Stimulated activated CD4-positive, alpha-beta T cell treated with anti-CD3 and anti-CD28 coated beads, Interleukin-1b, Interleukin-23, amount 100 ng/mL, for 1 hour (primary cell): Measurements from ENCODE around the gene TEX54.
"Not testable (repeated sequence)": the region's sequence is repeated elsewhere in the genome, so short reads cannot be mapped to it uniquely, and the experiment has no call there.

Source experiments
- DNase-seq, 2 donors: peaks; one replicate each; pipeline ENCODE4 v3.0.0-alpha.2; 2020; ENCODE audit warnings: low read depth in 2 of 2

TEX54 gene

DNA sequence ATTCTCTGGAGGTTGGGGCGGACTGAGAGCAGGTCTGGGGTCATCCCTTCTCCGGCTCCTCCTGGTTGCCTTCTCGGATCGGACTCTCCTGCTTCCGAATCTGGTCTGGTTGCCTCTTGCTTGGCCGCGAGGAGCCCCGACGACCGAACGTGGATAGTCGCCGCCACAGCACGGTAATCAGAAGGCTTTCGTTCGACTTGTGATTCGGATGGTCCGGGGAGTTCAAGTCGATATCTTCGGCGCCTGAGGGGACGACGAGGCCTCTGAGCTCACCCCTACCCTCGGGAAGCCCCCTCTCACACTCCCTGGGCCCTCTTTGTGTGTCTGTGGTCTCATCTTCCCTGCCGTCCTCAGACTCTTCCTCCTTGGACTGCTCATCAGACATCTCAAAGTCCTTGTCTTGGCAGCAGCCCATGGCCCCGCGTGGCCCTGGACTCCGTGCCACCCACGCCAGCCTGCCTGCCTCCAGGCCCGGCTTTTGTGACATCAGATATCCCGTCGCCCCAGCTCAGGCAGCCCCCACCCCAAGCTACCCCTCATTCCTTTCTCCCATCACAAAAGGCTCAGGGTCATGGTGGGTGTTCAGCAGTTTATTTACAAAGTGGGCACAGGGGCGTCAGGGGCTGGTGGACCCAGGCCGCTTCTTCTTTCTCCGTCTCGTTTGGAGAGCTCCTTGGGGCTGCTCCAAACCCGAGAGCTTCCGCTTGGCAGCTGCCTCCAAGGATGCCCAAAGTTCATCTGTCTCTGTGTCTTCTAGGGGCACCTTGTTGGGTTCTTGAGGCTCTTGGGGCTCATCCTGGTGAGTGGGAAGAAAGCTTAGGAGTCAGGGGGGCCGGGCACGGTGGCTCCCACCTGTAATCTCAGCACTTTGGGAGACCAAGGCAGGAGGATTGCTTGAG lies at the start of gene TEX54:
TSS of gene TEX54 (minus strand) at position 506 of the 899 bp plus-strand sequence.
- no peak for DNase-seq

DNA sequence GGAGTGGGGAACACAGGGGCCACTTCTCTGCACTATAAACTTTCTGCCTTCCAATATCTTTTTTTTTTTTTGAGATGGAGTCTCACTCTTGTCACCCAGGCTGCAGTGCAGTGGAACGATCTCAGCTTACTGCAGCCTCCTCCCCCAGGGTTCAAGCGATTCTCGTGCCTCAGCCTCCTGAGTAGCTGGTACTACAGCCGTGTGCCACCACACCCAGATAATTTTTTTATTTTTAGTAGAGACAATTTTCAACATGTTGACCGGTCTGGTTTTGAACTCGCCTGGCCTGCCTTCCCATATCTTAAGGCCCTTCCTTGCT lies 49.7 kb upstream of the TEX54 start:
- no peak for DNase-seq

DNA sequence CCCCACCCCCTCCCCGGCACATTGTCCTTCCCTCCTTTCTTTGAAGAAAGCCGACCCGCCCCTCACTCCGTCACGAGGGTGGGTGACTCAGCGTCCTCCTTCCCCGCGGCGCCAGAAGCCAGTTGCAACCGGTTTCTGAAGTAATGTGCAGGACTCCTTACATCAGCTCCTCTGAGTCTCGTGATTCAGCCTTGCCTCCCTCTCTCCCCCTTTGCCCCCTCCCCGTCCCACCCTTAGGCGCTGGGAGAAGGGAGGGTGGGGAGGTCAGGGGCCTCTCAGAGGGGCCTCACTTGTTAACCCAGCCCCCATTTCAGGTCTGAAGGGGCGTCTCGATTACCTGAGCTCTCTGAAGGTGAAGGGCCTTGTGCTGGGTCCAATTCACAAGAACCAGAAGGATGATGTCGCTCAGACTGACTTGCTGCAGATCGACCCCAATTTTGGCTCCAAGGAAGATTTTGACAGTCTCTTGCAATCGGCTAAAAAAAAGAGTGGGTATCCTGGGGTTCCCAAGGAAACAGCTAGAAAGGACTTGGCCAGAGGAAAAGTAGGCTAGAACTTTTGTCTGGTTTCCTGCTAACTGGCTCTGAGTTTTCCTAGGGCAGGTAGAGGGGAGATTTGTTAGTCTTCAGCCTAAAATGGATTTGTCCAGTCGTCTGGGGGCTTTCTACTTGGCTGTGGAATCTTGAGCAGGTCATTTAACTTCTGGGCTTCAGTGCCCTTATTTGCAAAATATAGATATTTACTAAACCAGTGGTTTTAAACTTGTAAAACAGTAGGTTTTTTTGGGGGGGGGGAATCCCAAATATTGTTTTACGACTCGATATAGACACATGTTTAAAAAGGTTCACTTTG lies 49.2 kb upstream of the TEX54 start:
- DNase-seq = peak; percentile 73 to 88

DNA sequence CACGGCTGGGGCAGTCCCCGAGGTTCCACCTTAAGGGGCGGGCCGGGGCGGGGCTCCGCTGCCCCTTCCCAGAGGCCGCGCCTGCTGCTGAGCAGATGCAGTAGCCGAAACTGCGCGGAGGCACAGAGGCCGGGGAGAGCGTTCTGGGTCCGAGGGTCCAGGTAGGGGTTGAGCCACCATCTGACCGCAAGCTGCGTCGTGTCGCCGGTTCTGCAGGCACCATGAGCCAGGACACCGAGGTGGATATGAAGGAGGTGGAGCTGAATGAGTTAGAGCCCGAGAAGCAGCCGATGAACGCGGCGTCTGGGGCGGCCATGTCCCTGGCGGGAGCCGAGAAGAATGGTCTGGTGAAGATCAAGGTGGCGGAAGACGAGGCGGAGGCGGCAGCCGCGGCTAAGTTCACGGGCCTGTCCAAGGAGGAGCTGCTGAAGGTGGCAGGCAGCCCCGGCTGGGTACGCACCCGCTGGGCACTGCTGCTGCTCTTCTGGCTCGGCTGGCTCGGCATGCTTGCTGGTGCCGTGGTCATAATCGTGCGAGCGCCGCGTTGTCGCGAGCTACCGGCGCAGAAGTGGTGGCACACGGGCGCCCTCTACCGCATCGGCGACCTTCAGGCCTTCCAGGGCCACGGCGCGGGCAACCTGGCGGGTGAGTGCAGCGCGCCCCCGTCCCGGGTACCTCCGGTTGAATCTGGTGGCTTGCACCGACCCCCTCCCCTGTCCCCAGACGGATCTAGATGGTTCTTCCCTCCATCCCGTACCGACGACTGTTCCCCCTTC lies 48.4 kb upstream of the TEX54 start, which contains the start of gene SLC3A2:
TSS of gene SLC3A2 (plus strand) at position 94 of the 776 bp plus-strand sequence. CDS start at position 222, 128 bp downstream.
- DNase-seq = peak; percentile 54 to 71

DNA sequence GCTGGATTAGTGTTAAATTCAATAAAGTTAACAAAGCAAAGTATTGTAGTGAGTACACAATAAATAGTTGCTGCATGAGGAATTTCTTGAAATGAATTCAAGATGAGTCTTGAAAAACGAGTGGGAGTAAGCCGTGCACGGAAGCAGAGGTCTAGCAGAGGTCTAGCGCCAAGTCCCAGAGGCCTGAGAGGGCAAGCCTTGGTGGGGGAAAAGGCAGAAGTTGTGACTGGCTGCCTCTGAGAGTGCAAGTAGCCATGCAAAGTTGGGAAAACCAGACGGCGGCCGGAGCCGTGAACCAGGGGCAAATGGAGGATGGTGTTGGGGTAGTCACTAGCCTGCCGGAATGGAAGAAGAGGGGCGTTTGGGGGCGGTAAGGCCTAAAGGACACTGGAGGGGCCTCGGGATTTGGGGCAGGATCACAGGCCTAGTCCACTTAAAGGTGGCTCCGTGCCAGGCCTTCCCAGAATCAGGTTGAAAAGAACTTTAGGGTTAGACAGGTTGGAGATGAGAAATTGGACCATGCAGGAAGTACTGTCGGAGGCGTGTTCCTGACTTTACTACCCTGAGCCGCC lies 47.7 kb upstream of the TEX54 start:
- DNase-seq = no peak

DNA sequence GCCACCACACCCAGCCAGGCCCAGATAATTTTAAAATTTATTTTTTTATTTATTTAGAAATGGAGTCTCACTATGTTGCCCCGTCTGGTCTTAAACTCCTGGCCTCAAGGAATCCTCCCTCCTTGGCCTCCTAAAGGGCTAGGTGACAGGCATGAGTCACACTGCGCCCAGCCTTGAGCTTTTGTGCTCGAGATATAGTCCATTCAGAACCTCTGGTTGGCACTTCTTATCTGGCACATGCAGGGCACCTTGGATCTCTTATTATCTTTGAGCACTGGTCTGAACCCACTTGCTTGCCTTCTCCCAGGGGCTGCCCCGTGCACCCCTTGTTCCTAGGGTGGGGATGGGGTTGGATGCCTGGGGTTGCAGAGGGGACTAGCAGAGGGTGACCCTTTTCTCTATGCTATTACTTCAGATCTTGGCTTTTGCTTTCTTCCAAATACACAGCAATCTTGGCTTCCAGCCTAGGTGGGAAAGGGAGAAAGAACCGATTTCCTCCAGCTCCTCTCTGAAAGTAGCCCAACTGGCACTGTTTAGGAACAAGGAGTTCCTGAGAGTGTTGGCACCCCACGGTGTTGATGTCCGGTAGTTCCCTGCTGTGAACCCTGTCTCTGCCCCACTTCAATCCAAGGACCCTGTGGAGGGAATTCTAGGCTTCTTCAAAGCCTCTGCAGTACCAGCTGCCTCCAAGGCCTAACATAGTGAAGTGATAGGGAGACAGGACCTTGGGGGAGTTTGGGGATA lies 46.8 kb upstream of the TEX54 start:
- no peak for DNase-seq

DNA sequence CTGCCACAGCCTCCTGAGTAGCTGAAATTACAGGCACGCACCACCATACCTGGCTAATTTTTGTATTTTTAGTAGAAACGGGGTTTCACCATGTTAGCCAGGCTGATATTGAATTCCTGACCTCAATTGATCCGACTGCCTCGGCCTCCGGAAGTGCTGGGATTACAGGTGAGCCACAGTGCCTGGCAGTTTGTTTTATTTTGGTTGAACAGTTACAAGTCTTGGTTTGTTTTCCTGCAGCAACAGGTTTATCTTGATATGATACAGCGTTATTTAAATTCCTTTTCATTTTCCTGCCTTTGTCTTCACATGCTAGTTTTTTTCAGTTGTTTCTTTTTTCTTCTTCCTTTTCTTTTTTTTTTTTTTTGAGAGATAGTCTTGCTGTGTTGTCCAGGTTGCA lies 44.1 kb upstream of the TEX54 start:
- DNase-seq = no peak

DNA sequence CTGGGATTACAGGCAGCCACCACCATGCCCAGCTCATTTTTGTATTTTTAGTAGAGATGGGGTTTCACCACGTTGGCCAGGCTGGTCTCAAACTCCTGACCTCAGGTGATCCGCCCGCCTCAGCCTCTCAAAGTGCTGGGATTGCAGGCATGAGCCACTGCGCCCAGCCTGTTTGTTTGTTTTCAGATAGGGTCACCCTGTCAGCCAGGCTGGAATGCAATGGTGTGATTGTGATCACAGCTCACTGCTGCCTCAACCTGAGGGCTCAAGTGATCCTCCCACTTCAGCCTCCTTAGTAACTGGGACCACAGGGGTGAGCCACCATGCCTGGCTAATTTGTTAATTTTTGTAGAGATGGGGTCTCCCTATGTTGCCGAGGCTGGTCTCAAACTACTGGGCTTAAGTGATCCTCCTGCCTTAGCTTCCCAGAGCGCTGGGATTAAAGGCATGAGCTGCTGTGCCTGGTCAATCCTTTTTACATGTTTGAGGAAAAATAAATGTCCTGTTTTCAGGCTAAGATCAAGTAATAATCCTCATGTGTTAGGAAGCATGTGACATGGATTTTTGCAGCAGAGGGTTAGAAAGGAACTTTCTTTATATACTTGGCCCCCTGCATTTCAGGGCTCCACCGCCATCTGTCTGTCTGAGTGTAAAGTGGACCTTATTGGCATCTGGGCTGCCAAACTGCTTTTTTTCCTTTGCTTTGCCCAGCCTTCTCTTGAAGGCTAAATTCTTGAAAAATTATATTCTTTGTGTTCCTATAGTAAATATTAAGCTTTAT lies 43.2 kb upstream of the TEX54 start:
- no peak for DNase-seq

DNA sequence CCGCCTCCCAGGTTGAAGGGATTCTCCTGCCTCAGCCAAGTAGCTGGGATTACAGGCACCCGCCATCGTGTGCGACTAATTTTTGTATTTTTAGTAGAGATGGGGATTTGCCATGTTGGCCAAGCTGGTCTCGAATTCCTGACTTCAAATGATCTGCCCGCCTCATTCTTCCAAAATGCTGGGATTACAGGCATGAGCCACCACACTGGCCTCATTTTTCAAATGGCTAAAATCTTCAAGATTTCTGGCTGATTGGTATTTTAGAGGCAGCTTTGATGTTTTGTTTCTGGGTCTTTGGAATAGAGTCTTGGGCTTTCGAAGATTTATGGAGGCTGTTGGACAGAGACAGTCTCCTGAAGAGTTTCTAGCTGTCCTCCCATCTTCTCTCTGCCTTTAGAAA lies 42.2 kb upstream of the TEX54 start:
- no peak for DNase-seq

DNA sequence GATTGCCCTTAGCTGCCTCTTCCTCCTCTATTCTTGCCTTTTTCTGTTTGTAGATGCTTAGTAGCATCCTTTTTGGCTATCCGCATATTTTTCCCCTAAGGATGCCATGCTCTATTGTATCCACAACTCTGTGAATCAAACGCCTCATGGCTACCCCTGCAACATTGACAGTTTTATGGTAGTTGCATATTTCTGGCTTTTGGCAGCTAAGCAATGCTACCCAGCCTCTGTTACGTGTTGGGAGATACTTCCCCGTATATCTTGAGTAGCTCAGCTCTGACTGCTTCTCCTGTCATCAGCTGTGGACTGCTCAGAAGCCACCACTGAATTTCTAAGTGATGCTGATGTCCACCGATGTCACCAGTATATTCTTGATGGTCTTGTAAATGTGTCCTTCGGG lies 33.0 kb upstream of the TEX54 start:
- DNase-seq = no peak

DNA sequence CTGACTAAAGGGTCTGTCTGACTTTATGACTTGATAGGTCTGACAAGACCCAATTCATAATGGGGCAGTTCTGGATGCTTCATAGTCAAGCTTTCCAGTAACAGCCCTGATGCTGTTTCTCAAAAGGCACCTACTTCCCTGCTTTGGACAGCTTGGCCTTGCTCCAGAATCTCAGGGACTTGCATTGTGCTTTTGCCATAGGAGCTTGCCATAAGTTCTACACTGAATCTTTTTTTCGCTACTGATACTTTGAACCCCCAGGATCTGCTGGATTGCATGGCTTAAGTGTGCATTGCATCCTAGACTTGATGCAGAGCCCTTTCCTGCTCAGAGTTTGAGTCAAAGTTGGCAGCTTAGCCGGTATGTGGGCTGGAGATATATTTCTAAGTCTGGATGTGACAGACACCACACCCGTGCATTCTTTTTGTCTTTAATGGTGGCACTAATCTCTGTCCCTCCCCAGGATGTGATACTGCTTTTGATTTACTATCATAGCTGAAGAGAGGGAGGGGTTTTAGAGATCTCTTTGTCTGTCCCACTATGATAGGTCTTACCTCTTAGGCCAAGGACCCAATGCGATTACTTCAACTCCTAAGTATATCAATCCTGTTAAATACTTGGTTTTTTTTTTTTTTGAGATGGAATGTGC lies 31.2 kb upstream of the TEX54 start:
- no peak for DNase-seq

DNA sequence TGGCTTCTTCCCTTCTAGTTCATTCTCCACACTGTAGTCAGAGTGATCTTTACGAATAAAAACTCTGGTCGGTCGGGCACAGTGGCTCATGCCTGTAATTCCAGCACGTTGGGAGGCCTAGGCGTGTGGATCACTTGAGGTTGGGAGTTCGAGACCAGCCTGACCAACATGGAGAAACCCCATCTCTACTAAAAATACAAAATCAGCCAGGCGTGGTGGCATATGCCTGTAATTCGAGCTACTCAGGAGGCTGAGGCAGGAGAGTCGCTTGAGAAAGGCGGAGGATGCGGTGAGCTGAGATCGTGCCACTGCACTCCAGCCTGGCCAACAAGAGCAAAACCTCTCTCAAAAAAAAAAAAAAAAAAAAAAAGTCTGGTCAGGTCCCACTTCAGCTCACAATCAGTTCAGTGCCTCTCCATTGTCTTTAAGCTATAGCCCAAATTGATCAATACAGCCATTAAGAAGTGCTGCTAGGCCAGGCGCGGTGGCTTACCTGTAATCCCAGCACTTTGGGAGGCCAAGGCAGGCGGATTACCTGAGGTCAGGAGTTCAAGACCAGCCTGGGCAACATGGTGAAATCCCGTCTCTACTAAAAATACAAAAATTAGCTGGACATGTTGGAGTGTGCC lies 29.0 kb upstream of the TEX54 start:
- DNase-seq = not testable (repeated sequence)

DNA sequence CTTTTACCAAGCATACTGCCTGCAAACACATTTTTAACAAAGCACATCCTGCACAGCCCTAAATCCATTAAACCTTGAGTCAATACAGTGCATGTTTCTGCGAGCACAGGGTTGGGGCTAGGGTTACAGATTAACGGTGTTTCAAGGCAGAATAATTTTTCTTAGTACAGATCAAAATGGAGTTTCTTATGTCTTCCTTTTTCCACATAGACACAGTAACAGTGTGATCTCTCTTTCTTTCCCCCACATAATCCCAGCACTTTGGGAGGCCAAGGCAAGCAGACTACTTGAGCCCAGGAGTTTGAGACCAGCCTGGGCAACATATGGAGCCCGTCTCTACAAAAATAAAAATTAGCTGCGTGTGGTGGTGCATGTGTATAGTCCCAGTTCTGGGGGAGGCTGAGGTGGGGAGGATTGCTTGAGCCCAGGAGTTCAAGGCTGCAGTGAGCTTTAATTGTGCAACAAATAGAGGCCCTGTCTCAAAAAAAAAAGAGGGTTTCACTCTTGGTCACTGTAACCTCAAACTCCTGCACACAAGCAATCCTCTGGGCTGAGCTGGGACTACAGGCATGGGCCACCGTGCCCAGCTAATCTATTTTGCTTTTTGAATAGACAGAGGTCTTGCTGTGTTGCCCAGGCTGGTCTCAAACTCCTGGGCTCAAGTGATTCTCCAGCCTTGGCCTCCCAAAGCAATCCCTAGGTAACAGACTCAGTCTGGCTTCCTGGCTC lies 28.4 kb upstream of the TEX54 start:
- DNase-seq = no peak

DNA sequence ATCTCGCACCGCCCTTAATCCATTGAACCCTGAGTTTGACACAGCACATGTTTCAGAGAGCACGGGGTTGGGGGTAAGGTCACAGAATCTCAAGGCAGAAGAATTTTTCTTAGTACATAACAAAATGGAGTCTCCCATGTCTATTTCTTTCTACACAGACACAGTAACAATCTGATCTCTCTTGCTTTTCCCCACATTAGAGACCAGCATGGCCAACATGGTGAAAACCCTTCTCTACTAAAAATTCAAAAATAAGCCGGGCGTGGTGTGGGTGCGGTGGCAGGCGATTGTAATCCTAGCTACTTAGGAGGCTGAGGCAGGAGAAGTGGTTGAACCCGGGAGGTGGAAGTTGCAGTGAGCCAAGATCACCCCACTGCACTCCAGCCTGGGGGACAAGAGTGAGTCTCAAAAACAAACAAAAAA lies 26.7 kb upstream of the TEX54 start:
- not testable (repeated sequence) for DNase-seq

DNA sequence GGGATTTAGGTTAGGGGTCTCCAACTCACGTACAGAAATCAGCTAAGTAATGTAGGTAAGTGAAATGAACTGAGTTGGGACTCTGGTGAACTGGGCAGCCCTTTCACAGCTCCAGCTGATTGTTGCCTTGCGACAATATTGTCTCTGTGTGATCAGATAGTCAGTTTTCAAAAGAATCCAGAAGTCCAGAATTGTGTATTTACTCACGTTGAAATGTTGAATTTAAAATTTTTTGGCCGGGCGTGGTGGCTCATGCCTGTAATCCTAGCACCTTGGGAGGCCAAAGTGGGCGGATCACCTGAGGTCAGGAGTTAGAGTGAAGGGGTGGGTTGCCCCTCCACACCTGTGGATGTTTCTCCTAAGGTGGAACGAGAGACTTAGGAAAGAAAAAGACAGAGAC lies 25.6 kb upstream of the TEX54 start:
- DNase-seq = no peak

DNA sequence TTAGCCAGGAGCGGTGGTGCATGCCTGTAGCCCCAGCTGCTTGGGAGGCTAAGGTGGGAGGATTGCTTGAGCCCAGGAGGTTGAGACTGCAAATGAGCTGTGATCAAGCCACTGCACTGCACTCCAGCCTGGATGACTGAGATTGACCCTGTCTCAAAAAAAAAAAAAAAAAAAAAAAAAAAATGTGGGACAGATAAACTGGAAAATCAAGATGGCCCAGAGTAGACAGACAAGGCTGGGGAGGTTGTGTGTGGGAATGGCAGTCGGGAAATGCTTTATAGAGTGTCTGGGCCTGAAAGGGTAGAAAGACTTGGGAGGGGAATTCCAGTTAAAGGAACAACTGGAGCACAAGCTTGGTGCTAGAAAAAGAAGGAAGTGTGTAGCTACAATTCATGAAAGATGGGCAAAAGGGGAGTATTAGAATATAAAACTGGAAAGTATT lies 24.9 kb upstream of the TEX54 start:
- no peak for DNase-seq

DNA sequence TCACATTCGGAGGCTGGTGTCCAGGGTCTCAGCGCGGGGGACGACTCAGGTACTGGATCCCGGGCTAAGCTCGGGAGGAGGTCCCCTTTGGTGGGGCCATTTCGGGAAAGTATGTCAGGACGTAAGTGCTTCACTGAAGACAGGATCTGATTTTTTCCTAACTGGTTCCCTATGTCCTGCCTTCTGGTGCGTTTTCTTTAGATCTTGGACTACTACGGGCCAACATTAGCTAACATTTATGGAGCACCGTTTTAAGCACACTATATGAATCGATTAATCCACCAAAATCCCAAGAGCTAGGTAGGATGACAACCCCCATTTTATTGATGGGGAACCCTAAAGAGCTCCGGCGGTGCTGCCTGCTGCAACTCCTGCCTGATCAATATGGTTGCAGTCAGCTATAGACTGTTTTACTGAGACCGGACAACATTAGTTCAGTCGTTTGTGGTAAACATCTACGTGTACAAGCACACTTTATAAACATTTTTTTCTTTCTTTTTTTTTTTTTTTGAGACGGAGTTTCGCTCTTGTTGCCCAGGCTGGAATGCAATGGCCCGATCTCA lies 23.8 kb upstream of the TEX54 start:
- no peak for DNase-seq
